ENCODE data around the gene SDSL.

SDSL gene

GRCh38 chr12:113469949-113470743 lies 48.0 kb downstream of the SDSL start:
- DNase-seq, result no peak

- DNase-seq, result no peak
These were observed 48.9 kb downstream of the SDSL start for GRCh38 chr12:113470871-113471618.

GRCh38 chr12:113471619-113472171 lies 49.5 kb downstream of the SDSL start, which contains the start of gene LHX5:
LHX5 (minus strand) TSS chr12:113471871; CDS start chr12:113471498, 373 bp downstream.
- no peak for DNase-seq

- no peak for DNase-seq
These were observed 50.3 kb downstream of the SDSL start for GRCh38 chr12:113472191-113473121.

GRCh38 chr12:113473400-113473799 lies 51.2 kb downstream of the SDSL start:
- DNase-seq, result no peak

GRCh38 chr12:113473942-113474341 lies 51.8 kb downstream of the SDSL start:
- no peak for DNase-seq

- DNase-seq, result no peak
These were observed 52.7 kb downstream of the SDSL start for GRCh38 chr12:113474635-113475436.

- no peak for DNase-seq
These were observed 53.4 kb downstream of the SDSL start for GRCh38 chr12:113475451-113476175.

- no peak for DNase-seq
These were observed 54.2 kb downstream of the SDSL start for GRCh38 chr12:113476176-113476986.

- no peak for DNase-seq
These were observed 55.1 kb downstream of the SDSL start for GRCh38 chr12:113477171-113477841.

- DNase-seq, result no peak
These were observed 55.6 kb downstream of the SDSL start for GRCh38 chr12:113477842-113478215.

GRCh38 chr12:113478351-113479011 lies 56.3 kb downstream of the SDSL start:
- no peak for DNase-seq

- no peak for DNase-seq
These were observed 57.0 kb downstream of the SDSL start for GRCh38 chr12:113479216-113479589.

- DNase-seq, result no peak
These were observed 57.6 kb downstream of the SDSL start for GRCh38 chr12:113479590-113480335.

GRCh38 chr12:113480336-113480971 lies 58.3 kb downstream of the SDSL start:
- DNase-seq, result no peak

GRCh38 chr12:113482334-113482733 lies 60.2 kb downstream of the SDSL start:
- DNase-seq, result no peak

GRCh38 chr12:113485330-113485729 lies 63.1 kb downstream of the SDSL start:
- no peak for DNase-seq

GRCh38 chr12:113486722-113487121 lies 64.5 kb downstream of the SDSL start:
- DNase-seq, result no peak
